Central memory CD8-positive, alpha-beta T cell (primary cell): ENCODE measurements around the gene MAGEL2.

Experiments
- ATAC-seq: fragments of 150-1000 bp; cut with Tn5 transposase; replicated peaks from 2 replicates; pipeline ENCODE4 v1.10.0; 2022; ENCODE audit warnings: mild to moderate bottlenecking, moderate FRiP score, moderate number of reproducible peaks; ENCODE audit not compliant: poor library complexity, severe bottlenecking; ENCODE audit errors: extremely low read depth
- DNase-seq, 2 donors: peaks; one replicate each; pipeline ENCODE4 v3.0.0; 2021; ENCODE audit warnings: low spot score in 2 of 2
- H3K27ac Mint-ChIP-seq: one replicate; pipeline ENCODE4 v1.8.0; 2022; ENCODE audit warnings: low read depth, mild to moderate bottlenecking, moderate library complexity, mixed read lengths
- H3K27me3 Mint-ChIP-seq: one replicate; pipeline ENCODE4 v1.8.0; 2022; ENCODE audit warnings: mixed read lengths
- H3K36me3 Mint-ChIP-seq: one replicate; pipeline ENCODE4 v1.8.0; 2022; ENCODE audit warnings: mild to moderate bottlenecking, moderate library complexity, mixed read lengths; ENCODE audit not compliant: insufficient read depth
- H3K4me1 Mint-ChIP-seq: one replicate; pipeline ENCODE4 v1.8.0; 2022; ENCODE audit warnings: mixed read lengths
- H3K4me3 Mint-ChIP-seq: one replicate; pipeline ENCODE4 v1.8.0; 2022; ENCODE audit warnings: mild to moderate bottlenecking, moderate library complexity, mixed read lengths
- H3K9me3 Mint-ChIP-seq: one replicate; pipeline ENCODE4 v1.8.0; 2022; ENCODE audit warnings: mixed read lengths

MAGEL2 gene

DNA sequence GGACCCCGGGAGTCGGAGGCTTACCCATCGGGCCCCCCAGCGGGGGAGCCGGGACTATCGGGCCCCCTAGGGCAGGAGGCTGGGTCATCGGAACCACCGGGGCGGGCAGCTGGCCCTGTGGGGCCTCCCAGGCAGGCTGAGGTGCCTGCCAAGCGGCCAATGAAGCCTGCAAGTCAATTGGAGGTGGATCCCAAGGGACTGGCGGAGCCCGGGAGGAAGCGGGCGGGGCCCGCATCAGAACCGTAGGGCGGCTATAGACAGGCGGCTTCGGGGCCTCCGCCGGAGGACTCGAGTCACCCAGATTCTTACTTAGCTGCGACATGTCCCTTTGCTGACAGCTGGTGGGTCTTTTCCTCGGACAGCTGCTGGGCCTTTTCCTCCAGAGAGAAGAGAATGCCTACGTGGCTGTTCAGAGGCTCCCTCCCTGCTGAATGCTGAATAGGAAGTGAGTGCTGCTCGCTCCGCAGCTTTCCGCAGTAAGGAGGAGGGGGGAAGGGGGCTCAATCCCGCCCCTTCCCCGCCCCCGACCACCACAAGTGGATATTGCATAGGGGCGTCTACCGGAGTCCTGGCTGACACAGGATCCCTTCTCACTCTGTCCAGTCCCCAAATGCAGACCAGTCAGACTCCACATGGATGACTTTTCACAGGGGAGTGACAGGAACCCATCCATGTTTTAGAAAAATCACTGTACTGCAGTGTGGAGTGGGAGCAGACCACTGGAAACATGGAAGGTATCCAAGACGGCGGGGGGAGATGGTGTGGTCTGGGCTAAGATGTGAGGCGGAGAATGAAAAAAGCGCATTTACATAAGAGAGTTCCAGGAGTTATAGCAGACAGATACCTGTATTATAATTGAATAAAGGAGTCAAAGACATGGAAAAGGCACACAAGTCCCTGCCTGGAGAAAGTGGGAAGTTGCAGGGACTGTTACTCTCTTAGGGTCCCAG lies at the start of gene MAGEL2:
MAGEL2 (minus strand) TSS at position 447 of the 950 bp plus-strand sequence; CDS start at position 322, 125 bp downstream.
- no peak within 1 kb of the TSS for H3K4me3 Mint-ChIP-seq
- no peak for ATAC-seq
- no peaks in the 10 kb centered on the region for H3K27me3 Mint-ChIP-seq
- no peaks in the 10 kb centered on the region for H3K9me3 Mint-ChIP-seq
- H3K4me1 Mint-ChIP-seq = no peaks in the 10 kb centered on the region
- no peak within 1 kb of the TSS for H3K27ac Mint-ChIP-seq
- no peaks in the 10 kb centered on the region for H3K36me3 Mint-ChIP-seq
- DNase-seq = no peak

GRCh38 chr15:23695282-23695681 lies 47.6 kb upstream of the MAGEL2 start:
- Mint-ChIP-seq H3K36me3 (no peaks in the 10 kb centered on the region), H3K4me3 (no peak overlapping the region), H3K27me3 (no peaks in the 10 kb centered on the region), H3K9me3 (peaks cover 21% of the 10 kb centered on the region), H3K4me1 (no peaks in the 10 kb centered on the region), H3K27ac (no peak overlapping the region)
- ATAC-seq (no peak), DNase-seq (no peak)

GRCh38 chr15:23694592-23694991 lies 46.9 kb upstream of the MAGEL2 start:
- DNase-seq = no peak
- Mint-ChIP-seq H3K27me3 (no peaks in the 10 kb centered on the region), H3K36me3 (peaks cover 2% of the 10 kb centered on the region), H3K9me3 (peaks cover 16% of the 10 kb centered on the region), H3K4me1 (no peaks in the 10 kb centered on the region), H3K27ac (no peak overlapping the region), H3K4me3 (no peak overlapping the region)
- no peak for ATAC-seq

DNA sequence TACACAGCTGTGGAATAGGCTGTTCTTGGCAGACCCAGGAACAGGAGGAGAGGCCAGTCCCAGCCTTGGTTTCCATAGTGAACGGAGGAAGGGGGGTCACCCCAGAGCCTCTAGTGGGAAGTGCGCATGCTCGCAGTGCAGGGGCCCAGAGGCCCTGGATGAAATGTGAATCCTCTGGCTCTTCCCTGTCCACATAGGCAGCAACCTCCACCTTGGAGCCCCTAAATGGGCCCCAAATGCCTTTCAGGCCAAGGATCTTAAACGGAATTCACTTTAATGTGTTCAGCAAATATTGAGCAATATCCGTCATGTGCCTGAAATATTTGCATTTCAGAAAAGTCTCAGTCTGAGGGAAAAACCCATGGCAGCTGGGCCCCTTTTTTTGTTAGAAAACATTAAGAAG lies 42.8 kb upstream of the MAGEL2 start:
- DNase-seq (no peak), ATAC-seq (no peak)
- peaks cover 14% of the 10 kb centered on the region for H3K9me3 Mint-ChIP-seq
- H3K4me1 Mint-ChIP-seq = no peaks in the 10 kb centered on the region
- H3K27me3 Mint-ChIP-seq = no peaks in the 10 kb centered on the region
- H3K27ac Mint-ChIP-seq = no peak overlapping the region
- H3K4me3 Mint-ChIP-seq = no peak overlapping the region
- peaks cover 2% of the 10 kb centered on the region for H3K36me3 Mint-ChIP-seq

DNA sequence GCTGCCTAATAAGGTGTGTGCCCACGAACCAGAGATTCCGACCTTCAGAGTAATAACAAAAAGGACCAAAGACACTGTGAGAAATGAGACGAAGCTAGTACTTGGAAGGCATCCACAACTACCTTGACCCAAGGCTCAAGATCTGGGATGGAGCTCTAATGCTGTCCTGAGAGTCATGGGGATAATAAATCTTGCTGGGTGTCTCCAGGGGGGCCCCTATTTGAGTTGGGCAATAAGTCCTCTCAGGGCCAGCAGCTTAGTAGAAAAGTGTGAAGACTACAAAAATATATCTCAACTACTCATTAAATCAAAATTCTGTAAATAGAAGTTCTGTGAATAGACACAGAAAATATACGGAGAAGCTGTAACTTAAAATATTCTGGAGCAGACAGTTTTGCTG lies 42.3 kb upstream of the MAGEL2 start:
- Mint-ChIP-seq H3K9me3 (peaks cover 12% of the 10 kb centered on the region), H3K27me3 (no peaks in the 10 kb centered on the region), H3K4me1 (no peaks in the 10 kb centered on the region)

DNA sequence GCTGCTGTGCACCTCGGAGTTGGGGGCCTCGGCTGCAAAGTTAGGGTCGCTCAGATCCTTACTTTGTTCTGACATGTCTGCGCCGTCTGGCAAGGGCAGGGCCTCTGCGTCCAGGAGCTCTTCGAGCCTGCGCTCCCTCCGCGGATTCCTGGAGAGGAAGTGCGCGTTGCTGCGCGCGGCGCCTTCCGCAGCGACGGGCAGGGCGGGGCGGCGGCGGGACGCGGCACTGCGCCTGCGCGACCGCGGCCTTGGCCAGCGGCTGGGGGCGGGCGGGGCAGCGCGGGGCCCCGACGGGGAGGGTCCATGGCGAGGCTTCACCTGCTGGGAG lies 39.4 kb upstream of the MAGEL2 start, which contains the start of gene NDN:
NDN (minus strand) TSS at position 163 of the 328 bp plus-strand sequence; CDS start at position 75, 88 bp downstream.
- ATAC-seq (no peak), DNase-seq (no peak)
- no peaks in the 10 kb centered on the region for H3K4me1 Mint-ChIP-seq
- H3K36me3 Mint-ChIP-seq = peaks cover 2% of the 10 kb centered on the region
- H3K9me3 Mint-ChIP-seq = peaks cover 6% of the 10 kb centered on the region
- no peak within 1 kb of the TSS for H3K4me3 Mint-ChIP-seq
- H3K27ac Mint-ChIP-seq = no peak within 1 kb of the TSS
- no peaks in the 10 kb centered on the region for H3K27me3 Mint-ChIP-seq

More for the DNA sequence above, 42.3 kb upstream of the MAGEL2 start:
- Mint-ChIP-seq H3K4me3 (no peak overlapping the region), H3K36me3 (peaks cover 2% of the 10 kb centered on the region), H3K27ac (no peak overlapping the region)
- ATAC-seq (no peak), DNase-seq (no peak)

GRCh38 chr15:23686466-23687142 lies 38.9 kb upstream of the MAGEL2 start:
- no peak overlapping the region for H3K27ac Mint-ChIP-seq
- no peak for DNase-seq
- peaks cover 2% of the 10 kb centered on the region for H3K36me3 Mint-ChIP-seq
- H3K27me3 Mint-ChIP-seq = no peaks in the 10 kb centered on the region
- no peak for ATAC-seq
- no peaks in the 10 kb centered on the region for H3K4me1 Mint-ChIP-seq
- peaks cover 6% of the 10 kb centered on the region for H3K9me3 Mint-ChIP-seq
- H3K4me3 Mint-ChIP-seq = no peak overlapping the region

DNA sequence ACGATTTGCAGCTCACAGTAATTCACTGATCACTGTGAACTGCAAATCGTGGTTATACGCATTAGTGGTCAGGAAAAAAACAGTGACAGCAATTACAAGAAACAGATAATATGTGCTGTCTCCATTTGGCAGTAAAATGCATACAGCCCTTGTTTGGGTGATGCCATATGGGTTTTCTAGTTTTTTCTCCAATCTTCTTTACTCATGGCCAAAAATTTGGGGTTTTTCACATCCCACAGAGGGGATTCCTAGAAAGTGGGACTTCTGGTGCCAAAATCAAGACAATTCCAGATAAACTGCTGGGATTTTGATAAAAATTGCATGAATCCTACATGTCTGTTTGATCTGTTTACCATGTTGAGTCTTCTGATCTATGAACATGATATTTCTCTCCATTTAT lies 23.8 kb upstream of the MAGEL2 start:
- no peak overlapping the region for H3K27ac Mint-ChIP-seq
- ATAC-seq (no peak), DNase-seq (no peak)
- H3K4me3 Mint-ChIP-seq = no peak overlapping the region
- no peaks in the 10 kb centered on the region for H3K27me3 Mint-ChIP-seq
- no peaks in the 10 kb centered on the region for H3K4me1 Mint-ChIP-seq
- no peaks in the 10 kb centered on the region for H3K36me3 Mint-ChIP-seq
- H3K9me3 Mint-ChIP-seq = no peaks in the 10 kb centered on the region

GRCh38 chr15:23670970-23671369 lies 23.3 kb upstream of the MAGEL2 start:
- Mint-ChIP-seq H3K27ac (no peak overlapping the region), H3K4me3 (no peak overlapping the region), H3K27me3 (no peaks in the 10 kb centered on the region), H3K9me3 (no peaks in the 10 kb centered on the region), H3K36me3 (no peaks in the 10 kb centered on the region), H3K4me1 (no peaks in the 10 kb centered on the region)
- ATAC-seq (no peak), DNase-seq (no peak)

DNA sequence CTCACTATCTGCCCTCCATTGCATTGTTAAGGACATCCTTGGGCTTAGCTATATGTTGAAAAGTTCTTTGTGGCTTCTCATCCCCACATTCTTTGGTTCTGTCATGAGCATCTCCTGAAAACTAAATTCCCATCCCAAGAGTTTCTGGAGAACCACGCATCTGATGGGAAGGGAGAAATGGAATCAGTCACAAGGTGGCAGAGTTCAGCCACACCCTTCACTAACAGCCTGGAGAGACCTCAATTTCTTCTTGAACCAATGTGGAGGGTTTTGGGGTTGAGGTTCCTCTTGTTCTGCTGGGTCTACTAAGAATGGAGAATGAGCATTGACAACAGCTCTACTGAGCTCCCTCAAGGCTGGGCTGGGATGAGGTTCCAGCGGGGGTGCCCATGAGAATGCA lies 15.6 kb upstream of the MAGEL2 start:
- ATAC-seq (no peak), DNase-seq (no peak)
- Mint-ChIP-seq H3K4me3 (no peak overlapping the region), H3K27ac (no peak overlapping the region), H3K27me3 (no peaks in the 10 kb centered on the region), H3K4me1 (no peaks in the 10 kb centered on the region), H3K36me3 (no peaks in the 10 kb centered on the region), H3K9me3 (no peaks in the 10 kb centered on the region)

GRCh38 chr15:23648920-23649515 lies 1.4 kb upstream of the MAGEL2 start:
- no peaks in the 10 kb centered on the region for H3K27me3 Mint-ChIP-seq
- no peak overlapping the region for H3K27ac Mint-ChIP-seq
- DNase-seq (no peak), ATAC-seq (no peak)
- H3K4me1 Mint-ChIP-seq = no peaks in the 10 kb centered on the region
- H3K4me3 Mint-ChIP-seq = no peak overlapping the region
- no peaks in the 10 kb centered on the region for H3K9me3 Mint-ChIP-seq
- no peaks in the 10 kb centered on the region for H3K36me3 Mint-ChIP-seq

GRCh38 chr15:23647001-23647295 lies 719 bp downstream of the MAGEL2 start:
- ATAC-seq (no peak), DNase-seq (no peak)
- H3K27ac Mint-ChIP-seq = no peak overlapping the region
- no peaks in the 10 kb centered on the region for H3K4me1 Mint-ChIP-seq
- H3K4me3 Mint-ChIP-seq = no peak overlapping the region
- H3K36me3 Mint-ChIP-seq = no peaks in the 10 kb centered on the region
- H3K27me3 Mint-ChIP-seq = no peaks in the 10 kb centered on the region
- H3K9me3 Mint-ChIP-seq = no peaks in the 10 kb centered on the region
